H1 (cell line): ENCODE data around the gene CHST11. TPM values are rescaled to one million over a fixed set of nuclear protein-coding genes. Genes with fewer than 3 reads are reported as not detected.

Experiments used
- ASH2L ChIP-seq: fragments of 200-600, 300-600 bp; sonication (generic); IDR thresholded peaks from one replicate; pipeline ENCODE4 v1.7.1; 2017; ENCODE audit warnings: low read length
- BRCA1 ChIP-seq: IDR thresholded peaks from 2 replicates; pipeline ENCODE4 v1.6.1; 2012; ENCODE audit warnings: low read depth, low read length, improper control_type of control experiment
- EGR1 ChIP-seq: IDR thresholded peaks from 2 replicates; pipeline ENCODE4 v1.6.1; 2011; ENCODE audit warnings: low read depth, low read length, borderline replicate concordance
- EP300 ChIP-seq, 2 experiments: IDR thresholded peaks; 1 replicate in 1 of 2; 2 replicates in 1 of 2; pipeline ENCODE4 v1.6.1; 2011 to 2012; ENCODE audit warnings: low read depth in 2 of 2, low read length in 2 of 2, mild to moderate bottlenecking in 2 of 2, borderline replicate concordance in 1 of 2, inconsistent platforms in 1 of 2, moderate library complexity in 1 of 2
- EZH2 ChIP-seq: fragments of 200-600 bp; sonication (generic); IDR thresholded peaks from 2 replicates; pipeline ENCODE4 v1.7.1; 2012; ENCODE audit warnings: low read depth, mild to moderate bottlenecking, moderate library complexity, low read length, inconsistent platforms; ENCODE audit not compliant: severe bottlenecking
- SP2 ChIP-seq: IDR thresholded peaks from 2 replicates; pipeline ENCODE4 v1.6.1; 2012; ENCODE audit warnings: mild to moderate bottlenecking, low read length, inconsistent platforms
- SP4 ChIP-seq: IDR thresholded peaks from 2 replicates; pipeline ENCODE4 v1.6.1; 2012; ENCODE audit warnings: low read length, inconsistent platforms
- SRF ChIP-seq: IDR thresholded peaks from 2 replicates; pipeline ENCODE4 v1.6.1; 2011; ENCODE audit warnings: mild to moderate bottlenecking, low read depth, low read length, moderate library complexity
- TEAD4 ChIP-seq: IDR thresholded peaks from 2 replicates; pipeline ENCODE4 v1.6.1; 2012; ENCODE audit warnings: low read depth, low read length, inconsistent platforms, mixed read lengths
- polyA plus RNA-seq, 7 experiments: library from polyadenylated mRNA; depleted of rRNA in 3 of 7; stranded (reverse) in 5 of 7; unstranded in 2 of 7; fragments of >200 nt in 5 of 7; fragments of 200-250 nt in 2 of 7; gene quantifications; 1 replicate in 5 of 7; 2 replicates in 1 of 7; 4 replicates in 1 of 7; pipeline versions ENCODE4 v1.2.1 to v1.2.3, GENCODE V29; 2011 to 2013; ENCODE audit warnings: missing spikeins in 2 of 7, mixed read lengths in 2 of 7
- total RNA-seq: library from RNA; stranded (reverse); fragmentation: NEBNext Ultra II Directional; extraction: Animal tissue kit (Norgen Biotek cat#: 25700); gene quantifications from 2 replicates; pipeline ENCODE4 v1.2.1, GENCODE V29; 2021
- TF ChIP-seq, protein P1 (sequence below): fragments of 300-600 bp; sonication (generic); IDR thresholded peaks from 2 replicates; pipeline ENCODE4 v1.7.1; 2012; ENCODE audit warnings: low read length, moderate library complexity, mild to moderate bottlenecking, inconsistent platforms; ENCODE audit not compliant: insufficient replicate concordance

The CHST11 gene
- total and polyA plus RNA-seq, 2 of the 8 experiments (the other 6 are each of a cell fraction or from before 2014, with no cell fraction given), result 14.4 to 20.8 TPM

DNA sequence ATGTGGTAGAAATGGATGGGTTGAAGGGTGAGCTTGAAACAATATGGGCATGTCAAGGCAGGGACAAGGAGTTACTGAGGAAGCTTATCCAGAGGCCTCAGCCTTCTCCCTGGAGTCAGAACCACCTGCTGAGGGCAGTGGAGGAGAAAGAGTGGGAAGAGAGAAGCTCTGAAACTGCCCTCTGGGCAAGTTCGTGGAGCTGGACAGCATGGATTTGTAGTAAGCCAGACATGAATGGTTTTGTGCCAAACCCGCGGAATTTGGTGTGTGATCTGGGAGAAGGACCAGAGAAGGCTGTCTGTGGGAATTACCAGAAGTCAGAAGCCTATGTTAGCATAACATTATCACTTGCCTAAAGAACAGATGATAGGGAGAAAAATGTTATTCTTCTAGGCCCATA is 336.5 kb downstream of the CHST11 start (continued):
- TF ChIP-seq, protein P1, sequence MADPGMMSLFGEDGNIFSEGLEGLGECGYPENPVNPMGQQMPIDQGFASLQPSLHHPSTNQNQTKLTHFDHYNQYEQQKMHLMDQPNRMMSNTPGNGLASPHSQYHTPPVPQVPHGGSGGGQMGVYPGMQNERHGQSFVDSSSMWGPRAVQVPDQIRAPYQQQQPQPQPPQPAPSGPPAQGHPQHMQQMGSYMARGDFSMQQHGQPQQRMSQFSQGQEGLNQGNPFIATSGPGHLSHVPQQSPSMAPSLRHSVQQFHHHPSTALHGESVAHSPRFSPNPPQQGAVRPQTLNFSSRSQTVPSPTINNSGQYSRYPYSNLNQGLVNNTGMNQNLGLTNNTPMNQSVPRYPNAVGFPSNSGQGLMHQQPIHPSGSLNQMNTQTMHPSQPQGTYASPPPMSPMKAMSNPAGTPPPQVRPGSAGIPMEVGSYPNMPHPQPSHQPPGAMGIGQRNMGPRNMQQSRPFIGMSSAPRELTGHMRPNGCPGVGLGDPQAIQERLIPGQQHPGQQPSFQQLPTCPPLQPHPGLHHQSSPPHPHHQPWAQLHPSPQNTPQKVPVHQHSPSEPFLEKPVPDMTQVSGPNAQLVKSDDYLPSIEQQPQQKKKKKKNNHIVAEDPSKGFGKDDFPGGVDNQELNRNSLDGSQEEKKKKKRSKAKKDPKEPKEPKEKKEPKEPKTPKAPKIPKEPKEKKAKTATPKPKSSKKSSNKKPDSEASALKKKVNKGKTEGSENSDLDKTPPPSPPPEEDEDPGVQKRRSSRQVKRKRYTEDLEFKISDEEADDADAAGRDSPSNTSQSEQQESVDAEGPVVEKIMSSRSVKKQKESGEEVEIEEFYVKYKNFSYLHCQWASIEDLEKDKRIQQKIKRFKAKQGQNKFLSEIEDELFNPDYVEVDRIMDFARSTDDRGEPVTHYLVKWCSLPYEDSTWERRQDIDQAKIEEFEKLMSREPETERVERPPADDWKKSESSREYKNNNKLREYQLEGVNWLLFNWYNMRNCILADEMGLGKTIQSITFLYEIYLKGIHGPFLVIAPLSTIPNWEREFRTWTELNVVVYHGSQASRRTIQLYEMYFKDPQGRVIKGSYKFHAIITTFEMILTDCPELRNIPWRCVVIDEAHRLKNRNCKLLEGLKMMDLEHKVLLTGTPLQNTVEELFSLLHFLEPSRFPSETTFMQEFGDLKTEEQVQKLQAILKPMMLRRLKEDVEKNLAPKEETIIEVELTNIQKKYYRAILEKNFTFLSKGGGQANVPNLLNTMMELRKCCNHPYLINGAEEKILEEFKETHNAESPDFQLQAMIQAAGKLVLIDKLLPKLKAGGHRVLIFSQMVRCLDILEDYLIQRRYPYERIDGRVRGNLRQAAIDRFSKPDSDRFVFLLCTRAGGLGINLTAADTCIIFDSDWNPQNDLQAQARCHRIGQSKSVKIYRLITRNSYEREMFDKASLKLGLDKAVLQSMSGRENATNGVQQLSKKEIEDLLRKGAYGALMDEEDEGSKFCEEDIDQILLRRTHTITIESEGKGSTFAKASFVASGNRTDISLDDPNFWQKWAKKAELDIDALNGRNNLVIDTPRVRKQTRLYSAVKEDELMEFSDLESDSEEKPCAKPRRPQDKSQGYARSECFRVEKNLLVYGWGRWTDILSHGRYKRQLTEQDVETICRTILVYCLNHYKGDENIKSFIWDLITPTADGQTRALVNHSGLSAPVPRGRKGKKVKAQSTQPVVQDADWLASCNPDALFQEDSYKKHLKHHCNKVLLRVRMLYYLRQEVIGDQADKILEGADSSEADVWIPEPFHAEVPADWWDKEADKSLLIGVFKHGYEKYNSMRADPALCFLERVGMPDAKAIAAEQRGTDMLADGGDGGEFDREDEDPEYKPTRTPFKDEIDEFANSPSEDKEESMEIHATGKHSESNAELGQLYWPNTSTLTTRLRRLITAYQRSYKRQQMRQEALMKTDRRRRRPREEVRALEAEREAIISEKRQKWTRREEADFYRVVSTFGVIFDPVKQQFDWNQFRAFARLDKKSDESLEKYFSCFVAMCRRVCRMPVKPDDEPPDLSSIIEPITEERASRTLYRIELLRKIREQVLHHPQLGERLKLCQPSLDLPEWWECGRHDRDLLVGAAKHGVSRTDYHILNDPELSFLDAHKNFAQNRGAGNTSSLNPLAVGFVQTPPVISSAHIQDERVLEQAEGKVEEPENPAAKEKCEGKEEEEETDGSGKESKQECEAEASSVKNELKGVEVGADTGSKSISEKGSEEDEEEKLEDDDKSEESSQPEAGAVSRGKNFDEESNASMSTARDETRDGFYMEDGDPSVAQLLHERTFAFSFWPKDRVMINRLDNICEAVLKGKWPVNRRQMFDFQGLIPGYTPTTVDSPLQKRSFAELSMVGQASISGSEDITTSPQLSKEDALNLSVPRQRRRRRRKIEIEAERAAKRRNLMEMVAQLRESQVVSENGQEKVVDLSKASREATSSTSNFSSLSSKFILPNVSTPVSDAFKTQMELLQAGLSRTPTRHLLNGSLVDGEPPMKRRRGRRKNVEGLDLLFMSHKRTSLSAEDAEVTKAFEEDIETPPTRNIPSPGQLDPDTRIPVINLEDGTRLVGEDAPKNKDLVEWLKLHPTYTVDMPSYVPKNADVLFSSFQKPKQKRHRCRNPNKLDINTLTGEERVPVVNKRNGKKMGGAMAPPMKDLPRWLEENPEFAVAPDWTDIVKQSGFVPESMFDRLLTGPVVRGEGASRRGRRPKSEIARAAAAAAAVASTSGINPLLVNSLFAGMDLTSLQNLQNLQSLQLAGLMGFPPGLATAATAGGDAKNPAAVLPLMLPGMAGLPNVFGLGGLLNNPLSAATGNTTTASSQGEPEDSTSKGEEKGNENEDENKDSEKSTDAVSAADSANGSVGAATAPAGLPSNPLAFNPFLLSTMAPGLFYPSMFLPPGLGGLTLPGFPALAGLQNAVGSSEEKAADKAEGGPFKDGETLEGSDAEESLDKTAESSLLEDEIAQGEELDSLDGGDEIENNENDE, result no peak
- TF ChIP-seq TEAD4 (no peak), SP4 (no peak), EP300 (IDR thresholded peaks at IDR 0.05; ENCODE audit: borderline replicate concordance in 1 of 2, low read depth in 2 of 2, low read length in 2 of 2) (no peak), SP2 (no peak), EZH2 (no peak), ASH2L (no peak), SRF (no peak), EGR1 (no peak), BRCA1 (no peak)
